GM21576 (cell line): Measurements from ENCODE around the gene ADPRHL1.
"Not testable (repeated sequence)": the region's sequence is repeated elsewhere in the genome, so short reads cannot be mapped to it uniquely, and the experiment has no call there.

Experiments
- ATAC-seq: cut with Tn5 transposase; IDR thresholded peaks from one replicate; pipeline ENCODE4 v1.9.1; 2021; ENCODE audit warnings: mild to moderate bottlenecking, moderate library complexity; ENCODE audit not compliant: unreplicated experiment

Gene ADPRHL1

GRCh38 chr13:113456116-113456702 lies 2.9 kb upstream of the ADPRHL1 start:
- no peak for ATAC-seq

DNA sequence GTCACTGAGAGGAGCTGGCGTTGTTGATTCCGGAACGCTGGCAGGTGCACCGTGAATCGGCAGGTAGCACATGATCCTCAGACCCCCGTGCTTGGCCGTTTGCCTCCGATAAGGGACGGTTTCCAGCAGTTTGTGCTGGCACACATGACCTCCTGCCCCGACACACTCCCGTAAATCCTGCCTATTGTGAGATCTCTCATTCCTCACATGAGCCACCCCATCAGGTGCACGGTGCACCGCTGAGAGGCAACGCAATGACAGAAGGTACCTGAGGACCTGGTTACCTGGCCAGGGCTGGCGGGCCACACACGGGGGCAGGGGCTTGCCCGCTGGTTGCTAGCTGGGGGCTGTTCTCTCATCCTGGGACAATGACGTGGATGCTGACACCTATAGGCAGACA lies 2.1 kb upstream of the ADPRHL1 start:
- ATAC-seq, result no peak

- no peak for ATAC-seq
Measured at GRCh38 chr13:113454936-113455335, 1.6 kb upstream of the ADPRHL1 start.

DNA sequence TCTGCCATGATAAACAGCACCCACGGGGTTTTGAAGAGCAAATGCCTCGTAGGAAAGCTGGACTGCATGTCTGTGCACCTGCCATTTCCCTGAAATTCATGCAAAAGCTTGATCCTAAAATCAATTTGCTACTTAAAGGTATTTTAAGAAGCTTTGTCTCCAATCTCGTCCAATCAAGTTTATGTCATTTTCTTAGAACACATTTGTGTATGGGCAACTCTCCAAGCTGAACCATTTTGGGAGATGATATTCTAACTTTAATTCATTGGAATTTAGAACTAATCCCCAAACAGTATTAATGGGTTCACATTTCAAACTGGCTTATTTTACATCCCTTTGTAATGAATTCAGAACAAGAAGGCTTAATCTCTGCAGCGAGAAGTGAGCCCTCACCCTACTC lies 822 bp downstream of the ADPRHL1 start:
- no peak for ATAC-seq

- ATAC-seq, result no peak
Measured at GRCh38 chr13:113451951-113452421, 1.3 kb downstream of the ADPRHL1 start.

DNA sequence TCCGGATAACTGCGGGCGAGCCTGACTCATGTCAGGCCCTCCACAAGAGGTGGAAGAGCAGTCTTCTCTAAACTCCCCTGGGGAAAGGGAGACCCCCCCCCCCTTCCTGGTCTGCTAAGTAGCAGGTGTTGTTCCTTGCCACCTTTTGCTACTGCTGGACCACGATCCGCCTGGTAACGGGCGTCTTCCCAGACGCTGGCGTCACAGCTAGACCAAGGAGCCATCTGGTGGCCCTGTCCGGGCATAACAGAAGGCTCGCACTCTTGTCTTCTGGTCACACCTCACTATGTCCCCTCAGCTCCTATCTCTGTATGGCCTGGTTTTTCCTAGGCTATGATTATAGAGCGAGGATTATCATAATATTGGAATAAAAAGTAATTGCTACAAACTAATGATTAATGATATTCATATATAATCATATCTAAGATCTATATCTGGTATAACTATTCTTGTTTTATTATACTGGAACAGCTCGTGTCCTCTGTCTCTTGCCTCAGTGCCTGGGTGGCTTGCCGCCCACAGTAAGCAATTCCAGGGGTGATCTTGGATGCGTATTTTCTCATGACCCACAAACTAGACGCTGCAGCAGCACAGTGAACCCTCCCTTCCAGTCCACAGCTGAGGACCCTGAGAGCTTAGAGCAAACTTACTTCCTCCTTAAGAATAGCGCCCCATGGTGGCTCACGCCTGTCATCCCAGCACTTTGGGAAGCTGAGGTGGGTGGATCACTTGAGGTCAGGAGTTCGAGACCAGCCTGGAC lies 2.2 kb downstream of the ADPRHL1 start:
- ATAC-seq, result not testable (repeated sequence)

- not testable (repeated sequence) for ATAC-seq
Measured at GRCh38 chr13:113450348-113450744, 2.9 kb downstream of the ADPRHL1 start.

DNA sequence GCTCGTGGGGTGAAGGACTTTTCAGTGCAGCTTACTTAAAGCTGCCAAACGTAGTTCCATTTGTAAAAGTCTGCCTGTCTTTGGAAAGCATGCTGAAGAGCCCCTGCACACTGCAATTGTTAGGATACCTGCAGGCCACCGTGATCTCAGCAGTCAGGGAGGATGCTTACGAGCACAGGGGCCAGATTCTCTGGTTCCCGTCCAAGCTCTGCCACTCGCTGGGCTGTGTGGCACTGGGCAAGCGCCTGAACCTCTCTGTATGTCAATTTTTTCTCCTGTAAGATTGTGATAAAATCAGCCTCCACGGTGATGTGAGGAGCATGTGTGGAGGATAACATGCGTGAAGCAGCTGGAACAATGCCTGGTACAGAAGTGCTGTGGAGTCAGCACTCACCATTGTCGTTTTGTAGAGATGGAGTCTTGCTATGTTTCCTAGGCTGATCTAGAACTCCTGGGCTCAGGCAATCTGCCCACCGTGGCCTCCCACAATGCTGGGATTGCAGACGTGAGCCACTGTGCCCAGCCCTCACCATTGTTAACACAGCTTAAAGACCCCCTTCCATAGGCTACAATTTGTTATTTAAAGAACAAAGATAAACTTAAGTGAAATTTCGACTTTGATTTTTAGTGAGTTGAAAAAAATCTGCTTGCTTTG lies 3.5 kb downstream of the ADPRHL1 start:
- no peak for ATAC-seq

GRCh38 chr13:113448885-113449692 lies 4.2 kb downstream of the ADPRHL1 start:
- ATAC-seq, result peak; percentile 49

DNA sequence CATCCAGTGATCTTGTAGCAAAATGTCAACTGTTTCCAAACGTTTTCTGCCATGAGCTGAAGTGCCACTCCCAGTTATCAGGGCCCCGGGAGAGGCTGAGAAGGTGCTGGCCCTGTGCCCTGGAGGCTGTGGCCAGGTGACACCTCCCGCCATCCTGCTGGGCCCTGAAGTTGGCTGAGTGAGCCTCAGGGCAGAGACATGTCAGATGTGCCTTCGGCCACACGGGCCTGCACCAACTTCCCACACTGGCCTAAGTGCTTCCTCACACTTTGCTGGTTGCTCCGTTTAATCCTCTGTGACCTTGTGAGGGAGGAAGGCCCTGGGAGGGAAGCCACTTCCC lies 4.8 kb downstream of the ADPRHL1 start:
- no peak for ATAC-seq

DNA sequence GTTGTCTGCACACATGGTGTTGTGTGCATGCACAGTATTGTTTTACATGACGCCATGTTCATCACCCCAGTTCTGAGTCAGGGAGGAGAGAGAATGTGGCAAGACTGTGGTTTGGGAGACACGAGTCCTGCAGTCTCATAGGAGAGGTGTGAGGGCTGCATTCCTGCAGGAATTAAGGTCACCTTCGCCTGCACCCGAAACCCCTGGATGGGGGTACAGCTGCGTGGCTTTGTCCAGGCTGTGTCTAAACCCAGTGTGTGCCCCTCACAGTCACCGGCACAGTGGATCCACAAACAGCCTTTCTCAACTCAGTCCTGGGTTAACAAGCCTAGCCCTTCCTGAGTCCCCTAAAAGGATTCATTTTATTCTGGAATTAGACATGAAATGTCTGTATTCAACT lies 5.7 kb downstream of the ADPRHL1 start:
- no peak for ATAC-seq

- no peak for ATAC-seq
Measured at GRCh38 chr13:113446488-113446854, 6.8 kb downstream of the ADPRHL1 start.

DNA sequence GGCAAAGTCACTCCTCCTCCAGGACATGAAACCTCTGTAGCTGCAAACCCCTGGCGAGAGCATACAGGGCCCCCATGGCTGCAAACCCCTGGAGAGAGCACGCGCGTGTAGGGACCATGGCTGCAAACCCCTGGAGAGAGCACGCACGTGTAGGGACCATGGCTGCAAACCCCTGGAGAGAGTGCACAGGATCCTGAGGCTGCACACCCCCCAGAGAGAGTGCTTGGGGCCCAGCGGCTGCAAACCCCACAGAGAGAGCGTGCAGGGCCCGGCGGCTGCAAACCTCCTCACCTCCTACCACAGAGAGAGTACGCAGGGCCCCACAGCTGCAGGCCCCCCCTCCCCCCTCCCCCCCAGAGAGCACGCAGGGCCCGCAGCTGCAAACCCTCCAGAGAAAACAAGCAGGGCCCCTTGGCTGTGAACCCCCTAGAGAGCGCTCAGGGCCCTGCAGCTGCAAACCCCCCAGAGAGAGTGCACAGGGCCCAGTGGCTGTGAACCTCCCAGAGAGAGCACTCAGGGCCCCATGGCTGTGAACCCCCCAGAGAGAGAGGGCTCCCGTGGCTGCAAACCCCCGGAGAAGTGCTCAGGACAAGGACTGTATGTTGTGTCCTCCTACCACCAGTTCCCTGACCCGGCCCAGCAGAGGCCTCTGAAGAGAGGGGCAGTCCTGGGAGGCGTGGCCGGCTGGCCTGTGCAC lies 7.3 kb downstream of the ADPRHL1 start:
- ATAC-seq, result no peak

DNA sequence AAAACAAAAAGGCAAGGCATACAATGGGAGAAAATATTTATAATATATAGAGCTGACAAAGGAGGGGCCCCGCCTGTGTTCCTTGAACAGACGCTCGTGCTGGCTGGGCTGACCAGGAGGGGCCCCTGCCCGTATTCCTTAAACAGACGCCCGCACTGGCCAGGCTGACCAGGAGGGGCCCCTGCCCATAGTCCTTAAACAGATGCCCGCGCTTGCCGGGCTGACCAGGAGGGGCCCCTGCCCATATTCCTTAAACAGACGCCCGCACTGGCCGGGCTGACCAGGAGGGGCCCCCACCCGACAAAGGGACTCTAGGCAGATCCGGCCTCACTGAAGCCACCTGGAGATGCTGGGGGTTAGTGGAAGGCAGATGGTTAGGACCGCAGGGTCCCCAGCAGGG lies 9.3 kb downstream of the ADPRHL1 start:
- no peak for ATAC-seq

DNA sequence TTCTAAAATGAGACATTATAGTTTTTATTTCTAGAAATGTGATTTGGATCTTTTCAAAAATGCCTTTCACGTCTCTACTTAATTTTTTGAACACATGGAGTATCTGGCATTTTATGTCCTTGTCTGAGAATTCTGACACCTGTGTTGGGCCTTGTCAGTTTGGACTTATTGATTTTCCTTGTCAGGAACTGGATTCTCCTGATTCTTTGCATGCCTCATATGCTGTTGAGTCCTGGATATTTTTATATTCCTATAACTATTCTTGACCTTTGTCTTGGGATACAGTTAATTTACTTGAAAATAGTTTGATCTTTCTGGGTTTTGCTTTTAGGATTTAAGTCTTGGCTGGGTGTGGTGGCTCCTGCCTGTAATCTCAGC lies 10.3 kb downstream of the ADPRHL1 start:
- no peak for ATAC-seq

- no peak for ATAC-seq
Measured at GRCh38 chr13:113442354-113442984, 10.8 kb downstream of the ADPRHL1 start.

- no peak for ATAC-seq
Measured at GRCh38 chr13:113441661-113442060, 11.6 kb downstream of the ADPRHL1 start.

DNA sequence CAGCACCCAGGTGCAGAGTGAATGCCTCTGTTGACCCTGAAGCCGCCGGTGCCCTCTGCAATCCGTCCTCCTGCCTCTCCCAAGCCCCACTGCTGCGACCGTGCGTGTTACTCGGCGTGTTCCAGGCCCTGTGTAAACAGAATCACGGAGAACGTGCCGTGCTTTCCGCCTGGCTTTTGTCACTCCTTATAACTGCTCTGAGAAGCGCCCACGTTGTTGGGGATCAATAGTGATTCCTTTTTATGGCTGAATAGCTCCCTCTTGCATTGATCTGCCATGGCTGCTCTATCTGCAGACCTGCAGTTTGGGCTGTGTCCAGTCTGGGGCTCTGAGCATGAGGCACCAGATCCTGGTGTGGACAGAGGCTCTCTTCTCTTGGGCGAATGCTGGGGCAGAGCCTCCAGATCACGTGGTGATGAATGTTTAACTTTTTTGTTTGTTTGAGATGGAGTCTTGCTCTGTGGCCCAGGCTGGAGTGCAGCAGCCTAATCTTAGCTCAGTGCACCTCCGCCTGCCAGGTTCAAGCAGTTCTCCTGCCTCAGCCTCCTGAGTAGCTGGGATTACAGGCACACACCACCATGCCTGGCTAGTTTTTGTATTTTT lies 15.8 kb downstream of the ADPRHL1 start:
- ATAC-seq, result no peak

- not testable (repeated sequence) for ATAC-seq
Measured at GRCh38 chr13:113436866-113437265, 16.4 kb downstream of the ADPRHL1 start.

DNA sequence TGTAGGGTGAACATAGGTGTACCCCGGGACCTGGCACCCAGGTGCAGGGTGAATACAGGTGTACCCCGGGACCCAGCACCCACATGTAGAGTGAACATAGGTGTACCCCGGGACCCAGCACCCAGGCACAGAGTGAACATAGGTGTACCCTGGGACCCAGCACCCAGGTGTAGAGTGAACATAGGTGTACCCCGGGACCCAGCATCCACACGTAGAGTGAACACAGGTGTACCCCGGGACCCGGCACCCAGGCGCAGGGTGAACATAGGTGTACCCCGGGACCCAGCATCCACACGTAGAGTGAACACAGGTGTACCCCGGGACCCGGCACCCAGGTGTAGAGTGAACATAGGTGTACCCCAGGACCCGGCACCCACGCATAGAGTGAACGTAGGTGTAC lies 17.4 kb downstream of the ADPRHL1 start:
- not testable (repeated sequence) for ATAC-seq
